Liver (tissue), 9 donors: ENCODE measurements around the gene GSKIP. TPM values are rescaled to one million over a fixed set of nuclear protein-coding genes. Genes with fewer than 3 reads are reported as not detected.
"Not testable (repeated sequence)": the region's sequence is repeated elsewhere in the genome, so short reads cannot be mapped to it uniquely, and the experiment has no call there.

Source experiments
- DNase-seq: peaks from one replicate; pipeline ENCODE4 v3.0.0-alpha.2; 2017; ENCODE audit warnings: low spot score
- H3K27ac ChIP-seq, 2 donors: one replicate each; pipeline ENCODE4 v1.7.0; 2013; ENCODE audit warnings: inconsistent platforms in 2 of 2, low read length in 2 of 2, control low read depth in 1 of 2, low read depth in 1 of 2, mild to moderate bottlenecking in 1 of 2
- H3K27me3 ChIP-seq, 4 donors: one replicate each; pipeline versions ENCODE4 v1.6.1 to v1.7.0; 2013; ENCODE audit warnings: low read length in 3 of 4, inconsistent platforms in 1 of 4, mild to moderate bottlenecking in 1 of 4, moderate library complexity in 1 of 4; ENCODE audit not compliant: control insufficient read depth in 4 of 4, insufficient read depth in 4 of 4
- H3K36me3 ChIP-seq, 4 donors: one replicate each; pipeline versions ENCODE4 v1.6.1 to v1.7.0; 2013; ENCODE audit warnings: low read length in 3 of 4, mild to moderate bottlenecking in 3 of 4, low read depth in 1 of 4, moderate library complexity in 1 of 4; ENCODE audit not compliant: control insufficient read depth in 4 of 4, insufficient read depth in 3 of 4
- H3K4me1 ChIP-seq, 4 donors: one replicate each; pipeline versions ENCODE4 v1.6.1 to v1.7.0; 2013; ENCODE audit warnings: low read length in 3 of 4, mild to moderate bottlenecking in 3 of 4, moderate library complexity in 1 of 4; ENCODE audit not compliant: control insufficient read depth in 4 of 4, insufficient read depth in 4 of 4
- H3K4me3 ChIP-seq, 3 donors: one replicate each; pipeline versions ENCODE4 v1.6.1 to v1.7.0; 2013; ENCODE audit warnings: low read length in 3 of 3, control low read depth in 1 of 3, low read depth in 1 of 3, mild to moderate bottlenecking in 1 of 3
- H3K9ac ChIP-seq, 2 donors: one replicate each; pipeline ENCODE4 v1.7.0; 2013; ENCODE audit warnings: low read length in 2 of 2, mild to moderate bottlenecking in 2 of 2, moderate library complexity in 2 of 2, control low read depth in 1 of 2, low read depth in 1 of 2
- H3K9me3 ChIP-seq, 4 donors: one replicate each; pipeline versions ENCODE4 v1.6.1 to v1.7.0; 2013; ENCODE audit warnings: low read length in 3 of 4; ENCODE audit not compliant: control insufficient read depth in 4 of 4
- CTCF ChIP-seq: fragments of 150-350 bp; IDR thresholded peaks from 2 replicates; pipeline ENCODE4 v1.5.1; 2017; ENCODE audit warnings: improper control_type of control experiment, low read depth, low read length; ENCODE audit not compliant: missing input control
- FOXA1 ChIP-seq: IDR thresholded peaks from 2 replicates; pipeline ENCODE4 v1.6.1; 2016; ENCODE audit warnings: antibody characterized with exemption
- FOXA2 ChIP-seq: IDR thresholded peaks from 2 replicates; pipeline ENCODE4 v1.6.1; 2016; ENCODE audit warnings: antibody characterized with exemption
- GABPA ChIP-seq, 2 donors: IDR thresholded peaks in 1 of 2; conservative IDR thresholded peaks in 1 of 2; 2 replicates each; pipeline ENCODE4 v1.6.1; 2016; ENCODE audit warnings: antibody characterized with exemption in 2 of 2, mild to moderate bottlenecking in 1 of 2, moderate library complexity in 1 of 2
- HNF4G ChIP-seq: IDR thresholded peaks from 2 replicates; pipeline ENCODE4 v1.6.1; 2016; ENCODE audit warnings: antibody characterized with exemption
- NR2F2 ChIP-seq: IDR thresholded peaks from 2 replicates; pipeline ENCODE4 v1.6.1; 2016; ENCODE audit warnings: antibody characterized with exemption
- RAD21 ChIP-seq, 2 donors: IDR thresholded peaks; 2 replicates each; pipeline ENCODE4 v1.6.1; 2016; ENCODE audit warnings: antibody characterized with exemption in 2 of 2, mild to moderate bottlenecking in 2 of 2
- RXRA ChIP-seq, 2 donors: IDR thresholded peaks; 2 replicates each; pipeline ENCODE4 v1.6.1; 2017 to 2018; ENCODE audit warnings: antibody characterized with exemption in 2 of 2, mild to moderate bottlenecking in 1 of 2
- TAF1 ChIP-seq: conservative IDR thresholded peaks from 2 replicates; pipeline ENCODE4 v1.6.1; 2016; ENCODE audit warnings: antibody characterized with exemption, mild to moderate bottlenecking
- YY1 ChIP-seq: IDR thresholded peaks from 2 replicates; pipeline ENCODE4 v1.6.1; 2016; ENCODE audit warnings: antibody characterized with exemption, mild to moderate bottlenecking
- WGBS: extraction: QIAGEN DNeasy Blood & Tissue Kit; methylation state at CpG from one replicate; pipeline ENCODE4 v1.1.7; 2013; 5-methylcytosine and 5-hydroxymethylcytosine counted together
- polyA plus RNA-seq, 2 donors: library from polyadenylated mRNA; stranded (reverse) in 1 of 2; unstranded in 1 of 2; fragments of 200-250 nt in 1 of 2; fragments of >200 nt in 1 of 2; fragmentation: Nextera tagmentation in 1 of 2; extraction: Ambion mirVana in 1 of 2; gene quantifications; one replicate each; pipeline versions ENCODE4 v1.2.1 to v1.2.3, GENCODE V29; 2013 to 2015
- total RNA-seq, 2 donors: library from RNA; depleted of rRNA; stranded (reverse); fragments of >200 nt; gene quantifications; one replicate each; pipeline ENCODE4 v1.2.3, GENCODE V29; 2014
- TF ChIP-seq, protein P1 (sequence below): IDR thresholded peaks from 2 replicates; pipeline ENCODE4 v1.6.1; 2016; ENCODE audit warnings: antibody characterized with exemption
- TF ChIP-seq, protein P2 (sequence below): IDR thresholded peaks from 2 replicates; pipeline ENCODE4 v1.6.1; 2016; ENCODE audit warnings: antibody characterized with exemption, mild to moderate bottlenecking
- donor health status: healthy.
- donor health status: healthy.
- donor health status: healthy.
- donor health status: healthy.
- donor health status: healthy.

The GSKIP gene
- total and polyA plus RNA-seq, 4 donors = 10.9 to 23.7 (median 14.4) TPM

DNA sequence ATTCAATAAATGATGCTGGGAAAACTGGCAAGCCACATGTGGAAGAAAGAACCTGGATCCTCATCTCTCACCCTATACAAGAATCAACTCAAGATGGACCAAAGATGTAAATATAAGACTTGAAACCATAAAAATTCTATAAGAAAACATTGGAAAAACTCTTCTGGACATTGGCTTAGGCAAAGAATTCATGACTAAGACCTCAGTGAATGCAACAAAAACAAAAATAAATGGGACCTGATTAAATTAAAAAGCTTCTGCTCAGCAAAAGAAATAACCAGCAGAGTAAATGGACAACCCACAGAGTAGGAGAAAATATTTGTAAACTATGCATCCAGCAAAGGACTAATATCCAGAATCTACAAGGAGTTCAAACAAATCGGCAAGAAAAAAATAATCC lies 24.8 kb upstream of the GSKIP start (continued):
- TF ChIP-seq CTCF (no peak), FOXA2 (no peak), GABPA (IDR thresholded peaks at IDR 0.05 in 1 of 2, conservative IDR thresholded peaks at IDR 0.05 in 1 of 2) (no peak), NR2F2 (no peak), YY1 (no peak), FOXA1 (no peak)
- TF ChIP-seq, protein P1, sequence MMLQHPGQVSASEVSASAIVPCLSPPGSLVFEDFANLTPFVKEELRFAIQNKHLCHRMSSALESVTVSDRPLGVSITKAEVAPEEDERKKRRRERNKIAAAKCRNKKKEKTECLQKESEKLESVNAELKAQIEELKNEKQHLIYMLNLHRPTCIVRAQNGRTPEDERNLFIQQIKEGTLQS = no peak

DNA sequence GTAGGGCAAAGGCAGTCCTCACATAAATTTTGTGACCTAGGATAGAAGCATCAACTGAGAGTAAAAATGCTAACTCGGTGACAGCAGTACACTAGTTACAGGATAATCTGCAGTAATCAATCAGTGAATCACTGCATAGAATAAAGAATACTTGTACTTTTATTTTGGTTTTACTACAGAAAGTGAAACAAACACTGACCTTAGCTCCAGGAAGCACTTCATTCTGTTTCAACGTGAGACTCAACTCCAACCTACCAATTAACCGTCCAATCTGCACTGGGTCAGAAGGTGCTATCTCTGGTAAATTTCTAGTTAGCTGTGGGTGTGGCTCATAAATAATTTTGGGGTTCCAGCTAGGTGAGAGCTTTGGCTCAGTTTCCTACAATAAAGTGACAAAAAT lies 22.0 kb upstream of the GSKIP start:
- H3K36me3 ChIP-seq = peaks cover 3 to 14% (median 10%) of the 10 kb centered on the region in 4 donors
- H3K27ac ChIP-seq = no peak overlapping the region
- peaks cover 0 to 1% (median 0%) of the 10 kb centered on the region in 4 donors for H3K4me1 ChIP-seq
- no peak for DNase-seq
- 71% methylated on average over 3 of the region's 3 CpGs for WGBS
- no peaks in the 10 kb centered on the region for H3K9me3 ChIP-seq
- TF ChIP-seq NR2F2 (no peak), TAF1 (no peak), GABPA (IDR thresholded peaks at IDR 0.05 in 1 of 2, conservative IDR thresholded peaks at IDR 0.05 in 1 of 2) (no peak), RXRA (IDR thresholded peaks at IDR 0.05) (no peak), HNF4G (no peak), YY1 (no peak)
- TF ChIP-seq, protein P1 = no peak
- H3K4me3 ChIP-seq = no peak overlapping the region
- no peak overlapping the region for H3K9ac ChIP-seq
- no peaks in the 10 kb centered on the region for H3K27me3 ChIP-seq

DNA sequence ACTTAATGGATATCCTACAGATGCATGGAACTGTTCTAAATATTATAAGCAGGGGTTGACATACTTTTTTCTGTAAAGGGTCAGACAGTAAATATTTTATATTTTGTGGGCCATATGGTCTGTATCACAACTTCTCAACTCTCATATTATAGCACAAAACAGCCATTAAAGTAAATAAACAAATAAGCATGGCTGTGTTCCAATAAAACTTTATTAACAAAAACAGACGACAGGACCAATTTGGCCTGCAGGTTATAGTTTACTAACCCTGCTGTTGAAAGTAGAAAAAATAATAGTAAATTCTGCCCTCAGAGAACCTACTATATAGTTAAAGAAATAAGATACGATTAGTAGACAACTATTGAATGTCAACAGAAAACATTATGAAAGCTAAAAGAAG lies 17.7 kb upstream of the GSKIP start:
- H3K9ac ChIP-seq = no peak overlapping the region
- WGBS = 86% methylated on average over 2 of the region's 2 CpGs

DNA sequence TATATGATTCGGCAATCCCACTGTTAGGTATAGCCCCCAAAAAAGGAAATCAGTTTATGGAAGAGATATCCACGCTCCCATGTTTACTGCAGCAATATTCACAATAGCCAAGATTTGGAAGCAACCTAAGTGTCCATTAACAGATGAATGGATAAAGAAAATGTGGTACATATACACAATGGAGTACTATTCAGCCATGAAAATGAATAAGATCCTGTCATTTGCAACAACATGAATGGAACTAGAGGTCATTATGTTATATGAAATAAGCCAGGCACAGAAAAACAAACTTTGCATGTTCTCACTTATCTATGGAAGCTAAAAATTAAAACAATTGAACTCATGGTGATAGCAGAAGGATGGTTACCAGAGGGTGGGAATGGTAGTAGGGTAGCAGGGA lies 15.4 kb upstream of the GSKIP start:
- H3K4me3 ChIP-seq, H3K27me3 ChIP-seq, H3K4me1 ChIP-seq, DNase-seq, H3K9me3 ChIP-seq, H3K36me3 ChIP-seq, H3K9ac ChIP-seq, H3K27ac ChIP-seq: not testable (repeated sequence)
- 97% methylated on average over 2 of the region's 2 CpGs for WGBS

More for the DNA sequence above, 17.7 kb upstream of the GSKIP start:
- no peaks in the 10 kb centered on the region for H3K9me3 ChIP-seq
- DNase-seq = no peak
- H3K27me3 ChIP-seq = no peaks in the 10 kb centered on the region
- H3K27ac ChIP-seq = no peak overlapping the region
- peaks cover 0 to 1% (median 0%) of the 10 kb centered on the region in 4 donors for H3K4me1 ChIP-seq
- peaks cover 0 to 5% (median 0%) of the 10 kb centered on the region in 4 donors for H3K36me3 ChIP-seq
- TF ChIP-seq, protein P2, sequence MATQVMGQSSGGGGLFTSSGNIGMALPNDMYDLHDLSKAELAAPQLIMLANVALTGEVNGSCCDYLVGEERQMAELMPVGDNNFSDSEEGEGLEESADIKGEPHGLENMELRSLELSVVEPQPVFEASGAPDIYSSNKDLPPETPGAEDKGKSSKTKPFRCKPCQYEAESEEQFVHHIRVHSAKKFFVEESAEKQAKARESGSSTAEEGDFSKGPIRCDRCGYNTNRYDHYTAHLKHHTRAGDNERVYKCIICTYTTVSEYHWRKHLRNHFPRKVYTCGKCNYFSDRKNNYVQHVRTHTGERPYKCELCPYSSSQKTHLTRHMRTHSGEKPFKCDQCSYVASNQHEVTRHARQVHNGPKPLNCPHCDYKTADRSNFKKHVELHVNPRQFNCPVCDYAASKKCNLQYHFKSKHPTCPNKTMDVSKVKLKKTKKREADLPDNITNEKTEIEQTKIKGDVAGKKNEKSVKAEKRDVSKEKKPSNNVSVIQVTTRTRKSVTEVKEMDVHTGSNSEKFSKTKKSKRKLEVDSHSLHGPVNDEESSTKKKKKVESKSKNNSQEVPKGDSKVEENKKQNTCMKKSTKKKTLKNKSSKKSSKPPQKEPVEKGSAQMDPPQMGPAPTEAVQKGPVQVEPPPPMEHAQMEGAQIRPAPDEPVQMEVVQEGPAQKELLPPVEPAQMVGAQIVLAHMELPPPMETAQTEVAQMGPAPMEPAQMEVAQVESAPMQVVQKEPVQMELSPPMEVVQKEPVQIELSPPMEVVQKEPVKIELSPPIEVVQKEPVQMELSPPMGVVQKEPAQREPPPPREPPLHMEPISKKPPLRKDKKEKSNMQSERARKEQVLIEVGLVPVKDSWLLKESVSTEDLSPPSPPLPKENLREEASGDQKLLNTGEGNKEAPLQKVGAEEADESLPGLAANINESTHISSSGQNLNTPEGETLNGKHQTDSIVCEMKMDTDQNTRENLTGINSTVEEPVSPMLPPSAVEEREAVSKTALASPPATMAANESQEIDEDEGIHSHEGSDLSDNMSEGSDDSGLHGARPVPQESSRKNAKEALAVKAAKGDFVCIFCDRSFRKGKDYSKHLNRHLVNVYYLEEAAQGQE = no peak
- TF ChIP-seq RXRA (IDR thresholded peaks at IDR 0.05) (no peak), FOXA2 (no peak), YY1 (no peak), RAD21 (IDR thresholded peaks at IDR 0.05) (no peak)
- TF ChIP-seq, protein P1 = no peak
- H3K4me3 ChIP-seq = no peak overlapping the region
